Gastroesophageal sphincter (tissue), 4 donors: Measurements from ENCODE around the gene STRIP2. TPM values are rescaled to one million over a fixed set of nuclear protein-coding genes. Genes with fewer than 3 reads are reported as not detected.

Experiments
- ATAC-seq: fragments of 150-250 bp; one replicate; pipeline ENCODE4 v1.9.1; 2016; ENCODE audit warnings: mild to moderate bottlenecking, moderate library complexity
- H3K27ac ChIP-seq, 4 donors: fragments of 200-600 bp; sonication (generic) in 3 of 4; 1 replicate in 3 of 4; 2 replicates in 1 of 4; pipeline ENCODE4 v1.5.1; 2016 to 2019
- H3K27me3 ChIP-seq: fragments of 200-600 bp; sonication (generic); one replicate; pipeline ENCODE4 v1.5.1; 2019
- H3K36me3 ChIP-seq, 2 donors: fragments of 200-600 bp; sonication (generic); one replicate each; pipeline ENCODE4 v1.5.1; 2019; ENCODE audit warnings: control low read depth in 1 of 2
- H3K4me1 ChIP-seq, 3 donors: fragments of 200-600 bp; sonication (generic); 1 replicate in 2 of 3; 2 replicates in 1 of 3; pipeline ENCODE4 v1.5.1; 2016 to 2019; ENCODE audit warnings: control low read depth in 2 of 3
- H3K4me3 ChIP-seq, 2 donors: fragments of 200-600 bp; sonication (generic); one replicate each; pipeline ENCODE4 v1.5.1; 2019; ENCODE audit warnings: mild to moderate bottlenecking in 1 of 2, moderate library complexity in 1 of 2
- H3K9me3 ChIP-seq, 3 donors: fragments of 200-600 bp; sonication (generic); one replicate each; pipeline ENCODE4 v1.5.1; 2017 to 2019; ENCODE audit warnings: control low read depth in 2 of 3
- EP300 ChIP-seq: sonication (generic); formaldehyde crosslinking; IDR thresholded peaks from one replicate; pipeline ENCODE4 v1.6.1; 2017; ENCODE audit warnings: antibody characterized with exemption, mild to moderate bottlenecking
- POLR2A ChIP-seq, 2 donors: fragments of 450-650 bp; IDR thresholded peaks; one replicate each; pipeline ENCODE4 v1.6.1; 2017; ENCODE audit warnings: antibody characterized with exemption in 2 of 2, mild to moderate bottlenecking in 2 of 2, moderate library complexity in 1 of 2
- POLR2AphosphoS5 ChIP-seq: sonication (generic); formaldehyde crosslinking; IDR thresholded peaks from one replicate; pipeline ENCODE4 v1.6.1; 2017; ENCODE audit warnings: antibody characterized with exemption
- WGBS, 2 donors: methylation state at CpG; one replicate each; pipeline ENCODE4 v1.1.5; 2018; ENCODE audit warnings: low coverage in 1 of 2; 5-methylcytosine and 5-hydroxymethylcytosine counted together
- total RNA-seq, 4 donors: library from RNA; depleted of rRNA; stranded (reverse); fragments of >200 nt; gene quantifications; one replicate each; pipeline ENCODE4 v1.1.0, GENCODE V29; 2016
- TF ChIP-seq, protein P1 (sequence below), 4 experiments: fragments of 200-600 bp in 2 of 4; fragments of 450-650 bp in 2 of 4; sonication (generic) in 1 of 4; IDR thresholded peaks; one replicate each; pipeline ENCODE4 v1.5.1; 2017 to 2019; ENCODE audit warnings: antibody characterized with exemption in 4 of 4, mild to moderate bottlenecking in 2 of 4, moderate library complexity in 2 of 4

STRIP2 gene
- total RNA-seq, result 1 to 10 TPM; 1.2 to 2.6 (median 1.9) TPM

DNA sequence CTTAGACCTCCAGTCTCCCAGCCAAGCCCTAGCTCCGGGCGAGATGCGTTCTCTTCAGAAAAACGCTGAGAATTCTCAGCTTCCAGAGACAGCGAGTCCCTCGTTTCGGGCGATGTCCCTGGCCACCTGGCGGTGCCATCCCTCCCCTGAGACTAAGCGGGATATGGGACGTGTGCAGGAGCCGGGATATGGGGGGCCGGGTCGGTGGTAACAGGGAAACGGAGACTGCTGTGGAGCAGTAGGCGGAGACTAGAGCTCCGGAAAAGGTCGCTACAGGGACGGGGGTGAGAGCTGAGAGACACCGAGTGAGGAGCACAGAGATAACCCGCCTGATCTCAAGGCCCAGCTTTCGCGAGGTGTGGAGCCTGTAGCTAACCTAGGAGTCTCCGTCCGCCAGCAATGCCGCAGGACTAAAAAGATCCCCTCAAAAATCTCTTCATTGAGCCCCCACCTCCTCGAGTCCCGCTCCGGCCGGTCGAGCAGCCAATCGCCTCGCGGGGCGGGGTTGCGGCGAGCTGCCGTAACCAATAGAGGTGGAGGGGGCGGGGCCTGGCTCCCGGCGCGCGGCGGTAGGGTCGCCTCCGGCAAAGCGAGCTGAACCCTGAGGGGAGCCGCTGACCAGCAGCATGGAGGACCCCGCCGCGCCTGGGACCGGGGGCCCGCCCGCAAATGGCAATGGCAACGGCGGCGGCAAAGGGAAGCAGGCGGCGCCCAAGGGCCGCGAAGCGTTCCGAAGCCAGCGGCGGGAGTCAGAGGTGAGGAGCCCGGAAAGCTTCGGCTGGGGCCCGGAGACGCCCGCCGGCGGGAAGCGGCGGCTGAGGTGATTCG lies at the start of gene STRIP2:
Gene STRIP2 (plus strand): TSS at position 586 of the 828 bp plus-strand sequence. CDS start 41 bp downstream, at position 627.
- H3K27me3 ChIP-seq, result no peaks in the 10 kb centered on the region
- 2 to 3% methylated on average over 6 to 11 of the region's 75 CpGs for WGBS, 2 donors
- ATAC-seq, result peak; percentile 98

GRCh38 chr7:129385116-129385515 lies 49.1 kb upstream of the STRIP2 start:
- no peak for ATAC-seq
- Histone ChIP-seq H3K4me3 (no peak overlapping the region), H3K27me3 (no peaks in the 10 kb centered on the region), H3K9me3 (no peaks in the 10 kb centered on the region), H3K36me3 (peaks cover 0 to 18% of the 10 kb centered on the region in 2 donors), H3K4me1 (no peaks in the 10 kb centered on the region), H3K27ac (no peak overlapping the region)
- WGBS, 2 donors, result 75 to 89% methylated on average over 1 of the region's 1 CpG
- TF ChIP-seq POLR2A (IDR thresholded peaks at IDR 0.05) (no peak), EP300 (no peak), POLR2AphosphoS5 (no peak)
- TF ChIP-seq, protein P1, sequence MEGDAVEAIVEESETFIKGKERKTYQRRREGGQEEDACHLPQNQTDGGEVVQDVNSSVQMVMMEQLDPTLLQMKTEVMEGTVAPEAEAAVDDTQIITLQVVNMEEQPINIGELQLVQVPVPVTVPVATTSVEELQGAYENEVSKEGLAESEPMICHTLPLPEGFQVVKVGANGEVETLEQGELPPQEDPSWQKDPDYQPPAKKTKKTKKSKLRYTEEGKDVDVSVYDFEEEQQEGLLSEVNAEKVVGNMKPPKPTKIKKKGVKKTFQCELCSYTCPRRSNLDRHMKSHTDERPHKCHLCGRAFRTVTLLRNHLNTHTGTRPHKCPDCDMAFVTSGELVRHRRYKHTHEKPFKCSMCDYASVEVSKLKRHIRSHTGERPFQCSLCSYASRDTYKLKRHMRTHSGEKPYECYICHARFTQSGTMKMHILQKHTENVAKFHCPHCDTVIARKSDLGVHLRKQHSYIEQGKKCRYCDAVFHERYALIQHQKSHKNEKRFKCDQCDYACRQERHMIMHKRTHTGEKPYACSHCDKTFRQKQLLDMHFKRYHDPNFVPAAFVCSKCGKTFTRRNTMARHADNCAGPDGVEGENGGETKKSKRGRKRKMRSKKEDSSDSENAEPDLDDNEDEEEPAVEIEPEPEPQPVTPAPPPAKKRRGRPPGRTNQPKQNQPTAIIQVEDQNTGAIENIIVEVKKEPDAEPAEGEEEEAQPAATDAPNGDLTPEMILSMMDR (IDR thresholded peaks at IDR 0.05), result no peak

More for the DNA sequence above, at the start of gene STRIP2:
- Histone ChIP-seq H3K9me3 (no peaks in the 10 kb centered on the region), H3K4me1 (peaks cover 0 to 17% (median 6%) of the 10 kb centered on the region in 3 donors), H3K27ac (peak within 1 kb of the TSS; percentile 37 to 84 (median 74)), H3K36me3 (peaks cover 0 to 4% of the 10 kb centered on the region in 2 donors), H3K4me3 (peak within 1 kb of the TSS; percentile 62 to 77)
- TF ChIP-seq EP300 (no peak), POLR2A (IDR thresholded peaks at IDR 0.05) (peak in 1 of 2 donors; percentile 14), POLR2AphosphoS5 (no peak)
- TF ChIP-seq, protein P1 (IDR thresholded peaks at IDR 0.05), result peak in 1 of 4 experiments; percentile 19

DNA sequence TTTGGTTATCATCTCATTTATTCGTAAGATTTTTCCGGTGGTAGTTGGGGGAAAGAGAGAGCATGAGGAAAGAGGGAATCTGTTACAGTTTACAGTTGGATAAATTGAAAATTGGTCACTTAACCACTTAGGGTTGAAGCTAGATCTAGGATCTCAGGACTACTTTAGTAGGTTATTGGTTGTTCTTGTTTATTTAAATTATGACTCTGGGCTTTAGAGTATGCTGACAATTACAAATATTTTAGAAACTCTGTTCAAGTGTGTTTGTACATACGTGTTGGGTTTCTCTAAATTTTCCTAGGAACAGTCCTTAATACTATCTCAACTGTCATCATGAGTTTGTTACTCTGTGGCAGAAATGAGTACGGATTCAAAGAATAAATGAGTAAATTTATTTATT lies 48.6 kb upstream of the STRIP2 start:
- no peak for ATAC-seq

DNA sequence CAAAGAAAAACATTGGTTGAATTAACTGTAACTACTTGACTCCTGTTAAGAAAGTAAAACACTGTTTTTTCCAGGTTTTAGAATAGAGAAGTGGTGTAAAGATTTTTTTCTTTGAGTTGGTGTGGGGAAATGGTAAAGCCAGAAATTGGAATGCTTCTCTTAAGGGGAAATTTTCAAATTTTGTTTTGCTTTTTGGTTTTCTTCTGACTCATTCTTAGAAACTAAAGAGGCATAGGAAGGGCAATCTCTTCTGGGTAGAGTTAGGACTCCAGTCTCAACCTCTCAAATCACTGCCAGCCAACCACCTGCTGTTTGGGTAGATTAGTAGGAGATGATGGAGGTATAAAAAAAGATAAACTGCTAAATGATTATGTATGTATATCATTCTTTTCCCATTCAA lies 47.7 kb upstream of the STRIP2 start:
- Histone ChIP-seq H3K27ac (no peak overlapping the region), H3K4me3 (no peak overlapping the region), H3K36me3 (peaks cover 0 to 15% of the 10 kb centered on the region in 2 donors), H3K9me3 (no peaks in the 10 kb centered on the region), H3K27me3 (no peaks in the 10 kb centered on the region), H3K4me1 (no peaks in the 10 kb centered on the region)
- TF ChIP-seq POLR2A (IDR thresholded peaks at IDR 0.05) (no peak), POLR2AphosphoS5 (no peak), EP300 (no peak)
- TF ChIP-seq, protein P1 (IDR thresholded peaks at IDR 0.05), result no peak
- ATAC-seq, result no peak

More for the DNA sequence above, 48.6 kb upstream of the STRIP2 start:
- H3K4me3 ChIP-seq, result no peak overlapping the region
- H3K27me3 ChIP-seq, result no peaks in the 10 kb centered on the region
- peaks cover 0 to 20% of the 10 kb centered on the region in 2 donors for H3K36me3 ChIP-seq
- H3K4me1 ChIP-seq, result no peaks in the 10 kb centered on the region
- 92 to 93% methylated on average over 4 of the region's 4 CpGs for WGBS, 2 donors
- TF ChIP-seq POLR2A (IDR thresholded peaks at IDR 0.05) (no peak), EP300 (no peak), POLR2AphosphoS5 (no peak)
- TF ChIP-seq, protein P1 (IDR thresholded peaks at IDR 0.05), result no peak
- H3K27ac ChIP-seq, result no peak overlapping the region
- no peaks in the 10 kb centered on the region for H3K9me3 ChIP-seq

- Histone ChIP-seq H3K27me3 (no peaks in the 10 kb centered on the region), H3K36me3 (peaks cover 0 to 15% of the 10 kb centered on the region in 2 donors), H3K4me1 (peaks cover 0 to 7% (median 0%) of the 10 kb centered on the region in 3 donors), H3K27ac (no peak overlapping the region), H3K4me3 (no peak overlapping the region), H3K9me3 (no peaks in the 10 kb centered on the region)
- no peak for ATAC-seq
- TF ChIP-seq, protein P1 (IDR thresholded peaks at IDR 0.05), result no peak
- TF ChIP-seq EP300 (no peak), POLR2AphosphoS5 (no peak), POLR2A (IDR thresholded peaks at IDR 0.05) (no peak)
- WGBS, 2 donors, result 82 to 100% methylated on average over 1 to 2 of the region's 2 CpGs
Observed at GRCh38 chr7:129387537-129387936, 46.7 kb upstream of the STRIP2 start.
